Measurements from ENCODE around the gene IL11RA.

Gene IL11RA

DNA sequence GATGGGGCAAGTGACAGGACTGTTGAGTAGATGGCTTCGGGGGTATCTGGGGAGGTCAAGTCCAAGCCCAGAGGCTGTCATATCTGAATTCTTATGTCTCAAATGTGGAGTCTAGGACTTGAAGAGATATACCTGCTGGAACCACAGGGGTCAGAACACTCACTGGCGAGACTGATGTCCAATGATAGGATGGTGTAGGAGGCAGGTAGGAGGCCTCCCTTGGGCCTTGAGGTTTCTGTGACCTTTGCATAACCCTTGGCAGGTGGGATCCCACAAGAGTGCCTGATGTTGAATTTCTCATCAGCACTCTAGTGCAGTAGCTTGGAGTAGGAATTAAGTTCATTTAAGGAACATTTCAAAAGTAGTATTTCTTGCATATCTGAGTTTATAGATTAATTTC lies 55.1 kb downstream of the IL11RA start:
- Histone ChIP-seq H4K20me1 (ENCODE audit: control insufficient read depth, insufficient read depth, low read depth, low read length) (no peaks in the 10 kb centered on the region), H3K9me2 (replicated peaks; ENCODE audit: control insufficient read depth, low read length) (no peaks in the 10 kb centered on the region), H3K9me3 (ENCODE audit: control insufficient read depth, insufficient read depth, low read length) (no peaks in the 10 kb centered on the region), H3K4me3 (ENCODE audit: low read length) (no peak overlapping the region), H3K79me2 (ENCODE audit: control insufficient read depth, low read length) (no peaks in the 10 kb centered on the region), H3K27me3 (ENCODE audit: control insufficient read depth, low read length) (peaks cover 5% of the 10 kb centered on the region; the same call in 1 of the 2 replicates), H3K36me3 (ENCODE audit: control insufficient read depth, low read length) (no peaks in the 10 kb centered on the region), H3K4me1 (ENCODE audit: control insufficient read depth, low read length) (no peaks in the 10 kb centered on the region), H3K4me2 (ENCODE audit: low read length) (no peak overlapping the region), H3K27ac (ENCODE audit: low read depth, low read length) (no peak overlapping the region), H3F3A (ENCODE audit: control insufficient read depth, insufficient read depth) (no peaks in the 10 kb centered on the region)
- TF ChIP-seq CTCF (IDR thresholded peaks at IDR 0.05; ENCODE audit: low read depth, low read length, poor library complexity, severe bottlenecking) (no peak), EZH2phosphoT487 (IDR thresholded peaks at IDR 0.05; ENCODE audit: borderline replicate concordance, low read length) (no peak)

- Histone ChIP-seq H4K20me1 (ENCODE audit: control insufficient read depth, insufficient read depth, low read depth, low read length) (no peaks in the 10 kb centered on the region), H3K4me2 (ENCODE audit: low read length) (no peak overlapping the region), H3K9me3 (ENCODE audit: control insufficient read depth, insufficient read depth, low read length) (no peaks in the 10 kb centered on the region), H3K36me3 (ENCODE audit: control insufficient read depth, low read length) (no peaks in the 10 kb centered on the region), H3K4me3 (ENCODE audit: low read length) (no peak overlapping the region), H3K27me3 (ENCODE audit: control insufficient read depth, low read length) (peaks cover 19% of the 10 kb centered on the region), H3K4me1 (ENCODE audit: control insufficient read depth, low read length) (no peaks in the 10 kb centered on the region), H3K79me2 (ENCODE audit: control insufficient read depth, low read length) (no peaks in the 10 kb centered on the region), H3F3A (ENCODE audit: control insufficient read depth, insufficient read depth) (no peaks in the 10 kb centered on the region), H3K9me2 (replicated peaks; ENCODE audit: control insufficient read depth, low read length) (no peaks in the 10 kb centered on the region), H3K27ac (ENCODE audit: low read depth, low read length) (no peak overlapping the region)
- TF ChIP-seq EZH2phosphoT487 (IDR thresholded peaks at IDR 0.05; ENCODE audit: borderline replicate concordance, low read length) (no peak), CTCF (IDR thresholded peaks at IDR 0.05; ENCODE audit: low read depth, low read length, poor library complexity, severe bottlenecking) (no peak)
Observed at GRCh38 chr9:34709196-34709978, 57.4 kb downstream of the IL11RA start.

DNA sequence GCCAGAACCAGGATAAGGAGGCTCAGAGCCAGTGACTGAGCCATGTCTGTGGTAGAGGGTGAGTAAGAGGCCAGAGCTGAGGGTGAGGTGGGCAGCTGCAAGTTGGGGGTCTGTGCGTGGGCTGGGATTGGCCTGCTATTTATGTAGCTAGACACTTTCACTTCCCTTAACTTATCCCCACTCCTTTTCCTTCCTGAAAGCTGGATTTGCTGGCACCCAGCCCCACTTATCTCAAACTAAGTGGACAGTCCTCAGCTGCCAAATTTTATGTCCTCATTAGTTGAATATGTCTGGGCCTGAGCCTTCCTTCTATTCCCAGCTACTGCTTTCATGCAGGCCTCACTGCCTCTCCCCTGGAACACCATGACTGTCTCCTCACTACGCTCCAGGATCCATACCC lies 58.0 kb downstream of the IL11RA start, which contains the start of gene CCL21:
TSS of gene CCL21 (minus strand) at position 114 of the 400 bp plus-strand sequence. CDS start at position 44, 70 bp downstream.
- no peaks in the 10 kb centered on the region for H3K36me3 ChIP-seq (ENCODE audit: control insufficient read depth, low read length)
- H3K4me3 ChIP-seq (ENCODE audit: low read length), result no peak within 1 kb of the TSS
- H3K9me2 ChIP-seq (replicated peaks; ENCODE audit: control insufficient read depth, low read length), result no peaks in the 10 kb centered on the region
- TF ChIP-seq EZH2phosphoT487 (IDR thresholded peaks at IDR 0.05; ENCODE audit: borderline replicate concordance, low read length), result no peak
- no peak for TF ChIP-seq CTCF (IDR thresholded peaks at IDR 0.05; ENCODE audit: low read depth, low read length, poor library complexity, severe bottlenecking)
- H3K27me3 ChIP-seq (ENCODE audit: control insufficient read depth, low read length), result peaks cover 25% of the 10 kb centered on the region
- no peaks in the 10 kb centered on the region for H3K79me2 ChIP-seq (ENCODE audit: control insufficient read depth, low read length)
- H4K20me1 ChIP-seq (ENCODE audit: control insufficient read depth, insufficient read depth, low read depth, low read length), result no peaks in the 10 kb centered on the region
- no peaks in the 10 kb centered on the region for H3F3A ChIP-seq (ENCODE audit: control insufficient read depth, insufficient read depth)
- H3K4me1 ChIP-seq (ENCODE audit: control insufficient read depth, low read length), result no peaks in the 10 kb centered on the region
- no peak within 1 kb of the TSS for H3K4me2 ChIP-seq (ENCODE audit: low read length)
- no peak within 1 kb of the TSS for H3K27ac ChIP-seq (ENCODE audit: low read depth, low read length)
- no peaks in the 10 kb centered on the region for H3K9me3 ChIP-seq (ENCODE audit: control insufficient read depth, insufficient read depth, low read length)

Measured in DOHH2 (cell line).